Measurements from ENCODE around the gene GPATCH4.

Gene GPATCH4

GRCh38 chr1:156601122-156601830 lies at the start of gene GPATCH4:
TSS of gene GPATCH4 (minus strand) at chr1:156601479.
- peaks cover 15 to 21% of the 10 kb centered on the region in 2 donors for H3K36me3 ChIP-seq (ENCODE audit: control insufficient read depth in 2 of 2, insufficient read depth in 2 of 2, low read length in 2 of 2)
- H3K9me3 ChIP-seq (ENCODE audit: control insufficient read depth in 2 of 2, low read length in 2 of 2): no peaks in the 10 kb centered on the region
- H3K4me3 ChIP-seq (ENCODE audit: low read length in 2 of 2): peak within 1 kb of the TSS; percentile 78 to 99
- H3K27ac ChIP-seq (ENCODE audit: low read depth in 2 of 2, low read length in 2 of 2): peak within 1 kb of the TSS; percentile 49 to 74
- H3K9ac ChIP-seq (ENCODE audit: low read depth in 1 of 2, low read length in 2 of 2): peak within 1 kb of the TSS; percentile 72 to 81
- H3K4me1 ChIP-seq (ENCODE audit: control insufficient read depth in 2 of 2, insufficient read depth in 2 of 2, low read length in 2 of 2): peaks cover 8% of the 10 kb centered on the region in 2 donors
- no peaks in the 10 kb centered on the region for H3K27me3 ChIP-seq (ENCODE audit: control insufficient read depth in 2 of 2, insufficient read depth in 2 of 2, low read length in 2 of 2)

- peaks cover 0 to 10% of the 10 kb centered on the region in 2 donors for H3K27me3 ChIP-seq (ENCODE audit: control insufficient read depth in 2 of 2, insufficient read depth in 2 of 2, low read length in 2 of 2)
- H3K27ac ChIP-seq (ENCODE audit: low read depth in 2 of 2, low read length in 2 of 2): no peak overlapping the region
Observed at GRCh38 chr1:156648951-156649350, 47.7 kb upstream of the GPATCH4 start.

GRCh38 chr1:156648496-156648895 lies 47.2 kb upstream of the GPATCH4 start:
- Histone ChIP-seq H3K27me3 (ENCODE audit: control insufficient read depth in 2 of 2, insufficient read depth in 2 of 2, low read length in 2 of 2) (peaks cover 0 to 12% of the 10 kb centered on the region in 2 donors), H3K9me3 (ENCODE audit: control insufficient read depth in 2 of 2, low read length in 2 of 2) (no peaks in the 10 kb centered on the region), H3K9ac (ENCODE audit: low read depth in 1 of 2, low read length in 2 of 2) (no peak overlapping the region), H3K4me1 (ENCODE audit: control insufficient read depth in 2 of 2, insufficient read depth in 2 of 2, low read length in 2 of 2) (no peaks in the 10 kb centered on the region), H3K27ac (ENCODE audit: low read depth in 2 of 2, low read length in 2 of 2) (no peak overlapping the region), H3K4me3 (ENCODE audit: low read length in 2 of 2) (no peak overlapping the region), H3K36me3 (ENCODE audit: control insufficient read depth in 2 of 2, insufficient read depth in 2 of 2, low read length in 2 of 2) (no peaks in the 10 kb centered on the region)

More at GRCh38 chr1:156648951-156649350, 47.7 kb upstream of the GPATCH4 start:
- H3K9me3 ChIP-seq (ENCODE audit: control insufficient read depth in 2 of 2, low read length in 2 of 2): no peaks in the 10 kb centered on the region
- H3K4me1 ChIP-seq (ENCODE audit: control insufficient read depth in 2 of 2, insufficient read depth in 2 of 2, low read length in 2 of 2): no peaks in the 10 kb centered on the region
- H3K9ac ChIP-seq (ENCODE audit: low read depth in 1 of 2, low read length in 2 of 2): no peak overlapping the region
- no peaks in the 10 kb centered on the region for H3K36me3 ChIP-seq (ENCODE audit: control insufficient read depth in 2 of 2, insufficient read depth in 2 of 2, low read length in 2 of 2)
- H3K4me3 ChIP-seq (ENCODE audit: low read length in 2 of 2): no peak overlapping the region

GRCh38 chr1:156647351-156647750 lies 46.1 kb upstream of the GPATCH4 start:
- H3K4me1 ChIP-seq (ENCODE audit: control insufficient read depth in 2 of 2, insufficient read depth in 2 of 2, low read length in 2 of 2): no peaks in the 10 kb centered on the region
- H3K4me3 ChIP-seq (ENCODE audit: low read length in 2 of 2): no peak overlapping the region
- no peaks in the 10 kb centered on the region for H3K9me3 ChIP-seq (ENCODE audit: control insufficient read depth in 2 of 2, low read length in 2 of 2)
- H3K27ac ChIP-seq (ENCODE audit: low read depth in 2 of 2, low read length in 2 of 2): no peak overlapping the region
- no peak overlapping the region for H3K9ac ChIP-seq (ENCODE audit: low read depth in 1 of 2, low read length in 2 of 2)
- no peaks in the 10 kb centered on the region for H3K36me3 ChIP-seq (ENCODE audit: control insufficient read depth in 2 of 2, insufficient read depth in 2 of 2, low read length in 2 of 2)
- peaks cover 0 to 12% of the 10 kb centered on the region in 2 donors for H3K27me3 ChIP-seq (ENCODE audit: control insufficient read depth in 2 of 2, insufficient read depth in 2 of 2, low read length in 2 of 2)

GRCh38 chr1:156646738-156647211 lies 45.5 kb upstream of the GPATCH4 start:
- H3K9me3 ChIP-seq (ENCODE audit: control insufficient read depth in 2 of 2, low read length in 2 of 2): no peaks in the 10 kb centered on the region
- H3K27me3 ChIP-seq (ENCODE audit: control insufficient read depth in 2 of 2, insufficient read depth in 2 of 2, low read length in 2 of 2): peaks cover 0 to 12% of the 10 kb centered on the region in 2 donors
- no peak overlapping the region for H3K27ac ChIP-seq (ENCODE audit: low read depth in 2 of 2, low read length in 2 of 2)
- no peak overlapping the region for H3K4me3 ChIP-seq (ENCODE audit: low read length in 2 of 2)
- no peaks in the 10 kb centered on the region for H3K36me3 ChIP-seq (ENCODE audit: control insufficient read depth in 2 of 2, insufficient read depth in 2 of 2, low read length in 2 of 2)
- no peaks in the 10 kb centered on the region for H3K4me1 ChIP-seq (ENCODE audit: control insufficient read depth in 2 of 2, insufficient read depth in 2 of 2, low read length in 2 of 2)
- no peak overlapping the region for H3K9ac ChIP-seq (ENCODE audit: low read depth in 1 of 2, low read length in 2 of 2)

GRCh38 chr1:156645666-156646065 lies 44.4 kb upstream of the GPATCH4 start:
- Histone ChIP-seq H3K27me3 (ENCODE audit: control insufficient read depth in 2 of 2, insufficient read depth in 2 of 2, low read length in 2 of 2) (peaks cover 9 to 17% of the 10 kb centered on the region in 2 donors), H3K9me3 (ENCODE audit: control insufficient read depth in 2 of 2, low read length in 2 of 2) (no peaks in the 10 kb centered on the region), H3K27ac (ENCODE audit: low read depth in 2 of 2, low read length in 2 of 2) (no peak overlapping the region), H3K4me3 (ENCODE audit: low read length in 2 of 2) (no peak overlapping the region), H3K36me3 (ENCODE audit: control insufficient read depth in 2 of 2, insufficient read depth in 2 of 2, low read length in 2 of 2) (no peaks in the 10 kb centered on the region), H3K4me1 (ENCODE audit: control insufficient read depth in 2 of 2, insufficient read depth in 2 of 2, low read length in 2 of 2) (no peaks in the 10 kb centered on the region), H3K9ac (ENCODE audit: low read depth in 1 of 2, low read length in 2 of 2) (no peak overlapping the region)

GRCh38 chr1:156645056-156645455 lies 43.8 kb upstream of the GPATCH4 start:
- Histone ChIP-seq H3K36me3 (ENCODE audit: control insufficient read depth in 2 of 2, insufficient read depth in 2 of 2, low read length in 2 of 2) (no peaks in the 10 kb centered on the region), H3K9me3 (ENCODE audit: control insufficient read depth in 2 of 2, low read length in 2 of 2) (no peaks in the 10 kb centered on the region), H3K4me1 (ENCODE audit: control insufficient read depth in 2 of 2, insufficient read depth in 2 of 2, low read length in 2 of 2) (no peaks in the 10 kb centered on the region), H3K27me3 (ENCODE audit: control insufficient read depth in 2 of 2, insufficient read depth in 2 of 2, low read length in 2 of 2) (peaks cover 9 to 19% of the 10 kb centered on the region in 2 donors), H3K9ac (ENCODE audit: low read depth in 1 of 2, low read length in 2 of 2) (no peak overlapping the region), H3K4me3 (ENCODE audit: low read length in 2 of 2) (no peak overlapping the region), H3K27ac (ENCODE audit: low read depth in 2 of 2, low read length in 2 of 2) (no peak overlapping the region)

GRCh38 chr1:156644640-156645039 lies 43.4 kb upstream of the GPATCH4 start:
- Histone ChIP-seq H3K9ac (ENCODE audit: low read depth in 1 of 2, low read length in 2 of 2) (no peak overlapping the region), H3K27me3 (ENCODE audit: control insufficient read depth in 2 of 2, insufficient read depth in 2 of 2, low read length in 2 of 2) (peaks cover 12 to 23% of the 10 kb centered on the region in 2 donors), H3K4me1 (ENCODE audit: control insufficient read depth in 2 of 2, insufficient read depth in 2 of 2, low read length in 2 of 2) (no peaks in the 10 kb centered on the region), H3K9me3 (ENCODE audit: control insufficient read depth in 2 of 2, low read length in 2 of 2) (no peaks in the 10 kb centered on the region), H3K4me3 (ENCODE audit: low read length in 2 of 2) (no peak overlapping the region), H3K36me3 (ENCODE audit: control insufficient read depth in 2 of 2, insufficient read depth in 2 of 2, low read length in 2 of 2) (no peaks in the 10 kb centered on the region), H3K27ac (ENCODE audit: low read depth in 2 of 2, low read length in 2 of 2) (no peak overlapping the region)

GRCh38 chr1:156644146-156644545 lies 42.9 kb upstream of the GPATCH4 start:
- H3K27ac ChIP-seq (ENCODE audit: low read depth in 2 of 2, low read length in 2 of 2): no peak overlapping the region
- H3K4me1 ChIP-seq (ENCODE audit: control insufficient read depth in 2 of 2, insufficient read depth in 2 of 2, low read length in 2 of 2): no peaks in the 10 kb centered on the region
- H3K27me3 ChIP-seq (ENCODE audit: control insufficient read depth in 2 of 2, insufficient read depth in 2 of 2, low read length in 2 of 2): peaks cover 17 to 26% of the 10 kb centered on the region in 2 donors
- H3K9me3 ChIP-seq (ENCODE audit: control insufficient read depth in 2 of 2, low read length in 2 of 2): no peaks in the 10 kb centered on the region
- no peak overlapping the region for H3K9ac ChIP-seq (ENCODE audit: low read depth in 1 of 2, low read length in 2 of 2)
- no peaks in the 10 kb centered on the region for H3K36me3 ChIP-seq (ENCODE audit: control insufficient read depth in 2 of 2, insufficient read depth in 2 of 2, low read length in 2 of 2)
- no peak overlapping the region for H3K4me3 ChIP-seq (ENCODE audit: low read length in 2 of 2)

- Histone ChIP-seq H3K9me3 (ENCODE audit: control insufficient read depth in 2 of 2, low read length in 2 of 2) (no peaks in the 10 kb centered on the region), H3K4me3 (ENCODE audit: low read length in 2 of 2) (no peak overlapping the region), H3K27ac (ENCODE audit: low read depth in 2 of 2, low read length in 2 of 2) (no peak overlapping the region)
Observed at GRCh38 chr1:156643778-156644092, 42.5 kb upstream of the GPATCH4 start.

More at GRCh38 chr1:156643778-156644092, 42.5 kb upstream of the GPATCH4 start:
- H3K36me3 ChIP-seq (ENCODE audit: control insufficient read depth in 2 of 2, insufficient read depth in 2 of 2, low read length in 2 of 2): no peaks in the 10 kb centered on the region
- H3K4me1 ChIP-seq (ENCODE audit: control insufficient read depth in 2 of 2, insufficient read depth in 2 of 2, low read length in 2 of 2): no peaks in the 10 kb centered on the region
- H3K27me3 ChIP-seq (ENCODE audit: control insufficient read depth in 2 of 2, insufficient read depth in 2 of 2, low read length in 2 of 2): peaks cover 20 to 31% of the 10 kb centered on the region in 2 donors
- H3K9ac ChIP-seq (ENCODE audit: low read depth in 1 of 2, low read length in 2 of 2): no peak overlapping the region
